ENCODE measurements around the gene THAP10. TPM values are rescaled to one million over a fixed set of nuclear protein-coding genes. Genes with fewer than 3 reads are reported as not detected.

THAP10 gene
- polyA plus RNA-seq, 1 donor from 2014 or later, result 0.68 TPM

Other genes with a start within 250 kb of the THAP10 start
- 1.1 TPM for gene UACA, start 128.9 kb downstream of the THAP10 start, polyA plus RNA-seq
- not detected for gene LARP6, start 38.3 kb downstream of the THAP10 start, polyA plus RNA-seq
- not detected for gene LRRC49, start 393 bp upstream of the THAP10 start, polyA plus RNA-seq
- gene THSD4, start 223.0 kb upstream of the THAP10 start, polyA plus RNA-seq, result not detected

Measured in IgD-negative memory B cell (primary cell).